Gastroesophageal sphincter (tissue), 3 donors: ENCODE data around the gene TRIM72.

ENCODE experiments used
- POLR2AphosphoS5 ChIP-seq: sonication (generic); formaldehyde crosslinking; IDR thresholded peaks from one replicate; pipeline ENCODE4 v1.6.1; 2017; ENCODE audit warnings: antibody characterized with exemption
- TF ChIP-seq, protein P1 (sequence below), 4 experiments: fragments of 200-600 bp in 2 of 4; fragments of 450-650 bp in 2 of 4; sonication (generic) in 1 of 4; IDR thresholded peaks; one replicate each; pipeline ENCODE4 v1.5.1; 2017 to 2019; ENCODE audit warnings: antibody characterized with exemption in 4 of 4, mild to moderate bottlenecking in 2 of 4, moderate library complexity in 2 of 4

DNA sequence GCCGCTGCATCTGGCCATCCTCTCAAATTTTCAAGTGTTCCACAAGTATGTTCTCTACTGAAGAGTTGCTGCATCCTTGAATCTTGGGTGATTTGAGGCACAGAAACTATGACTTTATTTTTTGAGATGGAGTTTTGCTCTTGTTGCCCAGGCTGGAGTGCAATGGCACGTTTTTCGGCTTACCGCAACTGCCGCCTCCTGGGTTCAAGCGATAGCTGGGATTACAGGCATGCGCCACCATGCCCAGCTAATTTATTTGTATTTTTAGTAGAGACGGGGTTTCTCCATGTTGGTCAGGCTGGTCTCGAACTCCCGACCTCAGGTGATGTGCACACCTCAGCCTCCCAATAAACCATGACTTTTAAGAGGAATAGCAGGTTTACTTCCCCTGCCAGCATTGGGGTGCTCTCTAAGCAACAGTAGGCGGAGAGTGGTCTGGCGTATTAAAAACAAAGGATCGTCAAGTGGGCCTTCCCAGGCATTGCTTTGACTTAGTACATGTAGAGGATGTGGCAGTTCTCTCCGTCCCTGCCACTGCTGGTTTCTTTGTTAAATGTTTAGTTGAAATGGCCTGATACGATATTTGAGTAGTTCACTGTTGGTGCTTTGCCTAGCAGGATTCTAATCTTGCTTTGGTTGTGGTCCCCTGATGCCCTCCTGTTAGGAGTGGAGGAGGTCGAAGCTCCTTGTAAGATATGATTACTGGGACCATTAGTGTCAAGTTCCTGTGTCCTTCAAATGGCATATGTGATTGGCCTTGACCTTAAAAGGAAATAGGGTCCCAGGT lies 20.9 kb upstream of the TRIM72 start:
- TF ChIP-seq, protein P1, sequence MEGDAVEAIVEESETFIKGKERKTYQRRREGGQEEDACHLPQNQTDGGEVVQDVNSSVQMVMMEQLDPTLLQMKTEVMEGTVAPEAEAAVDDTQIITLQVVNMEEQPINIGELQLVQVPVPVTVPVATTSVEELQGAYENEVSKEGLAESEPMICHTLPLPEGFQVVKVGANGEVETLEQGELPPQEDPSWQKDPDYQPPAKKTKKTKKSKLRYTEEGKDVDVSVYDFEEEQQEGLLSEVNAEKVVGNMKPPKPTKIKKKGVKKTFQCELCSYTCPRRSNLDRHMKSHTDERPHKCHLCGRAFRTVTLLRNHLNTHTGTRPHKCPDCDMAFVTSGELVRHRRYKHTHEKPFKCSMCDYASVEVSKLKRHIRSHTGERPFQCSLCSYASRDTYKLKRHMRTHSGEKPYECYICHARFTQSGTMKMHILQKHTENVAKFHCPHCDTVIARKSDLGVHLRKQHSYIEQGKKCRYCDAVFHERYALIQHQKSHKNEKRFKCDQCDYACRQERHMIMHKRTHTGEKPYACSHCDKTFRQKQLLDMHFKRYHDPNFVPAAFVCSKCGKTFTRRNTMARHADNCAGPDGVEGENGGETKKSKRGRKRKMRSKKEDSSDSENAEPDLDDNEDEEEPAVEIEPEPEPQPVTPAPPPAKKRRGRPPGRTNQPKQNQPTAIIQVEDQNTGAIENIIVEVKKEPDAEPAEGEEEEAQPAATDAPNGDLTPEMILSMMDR (IDR thresholded peaks at IDR 0.05), result no peak
- no peak for TF ChIP-seq POLR2AphosphoS5
